PFSK-1 (cell line): ENCODE results near the gene SSR4.
A peak's percentile ranks its signal among the peaks of the same experiment; 100 is the strongest.

Experiments used
- FOXP2 ChIP-seq: optimal IDR thresholded peaks from 2 replicates; pipeline ENCODE3; 2011; ENCODE audit warnings: borderline replicate concordance, control low read depth, inconsistent platforms; ENCODE audit not compliant: insufficient read depth; ENCODE audit errors: extremely low read length, extremely low read depth
- POLR2AphosphoS5 ChIP-seq: IDR thresholded peaks from 2 replicates; pipeline ENCODE4 v1.6.1; 2012; ENCODE audit warnings: low read depth, mild to moderate bottlenecking, control low read depth, low read length, moderate library complexity
- REST ChIP-seq, 2 experiments: IDR thresholded peaks; 2 replicates each; pipeline versions ENCODE4 v1.6.1 to v1.8.0; 2011 to 2012; ENCODE audit warnings: low read depth in 2 of 2, low read length in 2 of 2, control low read depth in 1 of 2, inconsistent platforms in 1 of 2, mild to moderate bottlenecking in 1 of 2, moderate library complexity in 1 of 2; ENCODE audit not compliant: insufficient read depth in 1 of 2
- SIN3A ChIP-seq: IDR thresholded peaks from 2 replicates; pipeline ENCODE4 v1.6.1; 2012; ENCODE audit warnings: mild to moderate bottlenecking, low read length, moderate library complexity, borderline replicate concordance; ENCODE audit not compliant: insufficient read depth
- TAF1 ChIP-seq: IDR thresholded peaks from 2 replicates; pipeline ENCODE4 v1.6.1; 2012; ENCODE audit warnings: low read length, control low read depth, borderline replicate concordance; ENCODE audit not compliant: insufficient read depth

Gene SSR4

GRCh38 chrX:153832728-153833127, 38.3 kb downstream of the SSR4 start:
- no peak for TF ChIP-seq POLR2AphosphoS5
- no peak for TF ChIP-seq SIN3A
- peak; percentile 78 to 86 for TF ChIP-seq REST (IDR thresholded peaks at IDR 0.05; ENCODE audit: insufficient read depth in 1 of 2, low read depth in 2 of 2, low read length in 2 of 2)
- TF ChIP-seq FOXP2: no peak

- TF ChIP-seq POLR2AphosphoS5 (no peak), SIN3A (no peak), TAF1 (no peak), REST (IDR thresholded peaks at IDR 0.05; ENCODE audit: insufficient read depth in 1 of 2, low read depth in 2 of 2, low read length in 2 of 2) (no peak), FOXP2 (no peak)
Observed at GRCh38 chrX:153836921-153837320, 42.5 kb downstream of the SSR4 start.

- TF ChIP-seq REST (IDR thresholded peaks at IDR 0.05; ENCODE audit: insufficient read depth in 1 of 2, low read depth in 2 of 2, low read length in 2 of 2): no peak
- TF ChIP-seq FOXP2: no peak
- no peak for TF ChIP-seq POLR2AphosphoS5
- TF ChIP-seq SIN3A: no peak
- TF ChIP-seq TAF1: no peak
Observed at GRCh38 chrX:153844509-153845082, 50.1 kb downstream of the SSR4 start.

GRCh38 chrX:153845195-153845594, 50.7 kb downstream of the SSR4 start:
- no peak for TF ChIP-seq TAF1
- TF ChIP-seq SIN3A: no peak
- no peak for TF ChIP-seq REST (IDR thresholded peaks at IDR 0.05; ENCODE audit: insufficient read depth in 1 of 2, low read depth in 2 of 2, low read length in 2 of 2)
- TF ChIP-seq POLR2AphosphoS5: no peak
- TF ChIP-seq FOXP2: no peak

- TF ChIP-seq POLR2AphosphoS5: no peak
- no peak for TF ChIP-seq REST (IDR thresholded peaks at IDR 0.05; ENCODE audit: insufficient read depth in 1 of 2, low read depth in 2 of 2, low read length in 2 of 2)
- no peak for TF ChIP-seq FOXP2
- no peak for TF ChIP-seq TAF1
- TF ChIP-seq SIN3A: no peak
Observed at GRCh38 chrX:153845842-153846241, 51.4 kb downstream of the SSR4 start.
